ENCODE results near the gene B3GNT8.

- TF ChIP-seq CTCF (IDR thresholded peaks at IDR 0.05), result no peak
- TF ChIP-seq EP300 (IDR thresholded peaks at IDR 0.05), result no peak
- TF ChIP-seq POLR2AphosphoS5 (IDR thresholded peaks at IDR 0.05), result no peak
Measured at GRCh38 chr19:41462497-41462896, 35.3 kb upstream of the B3GNT8 start.
